Activated T-cell treated with anti-CD3 and anti-CD28 coated beads, Interleukin-2, amount 50 U/mL, for 4 hours (primary cell): Measurements from ENCODE around the gene TRERF1. TPM values are rescaled to one million over a fixed set of nuclear protein-coding genes. Genes with fewer than 3 reads are reported as not detected.
"Not testable (repeated sequence)": the region's sequence is repeated elsewhere in the genome, so short reads cannot be mapped to it uniquely, and the experiment has no call there.

Source experiments
- ATAC-seq, 2 donors: fragments of 200-7000 bp; cut with Tn5 transposase; one replicate each; pipeline ENCODE4 v1.10.0; 2021
- DNase-seq: peaks from one replicate; pipeline ENCODE4 v3.0.0-alpha.2; 2020
- H3K27me3 Mint-ChIP-seq: one replicate; pipeline ENCODE4 v1.8.0; 2021; ENCODE audit warnings: low read depth, mixed read lengths
- H3K36me3 Mint-ChIP-seq: one replicate; pipeline ENCODE4 v1.8.0; 2022; ENCODE audit warnings: mixed read lengths; ENCODE audit not compliant: insufficient read depth
- H3K4me1 Mint-ChIP-seq: one replicate; pipeline ENCODE4 v1.8.0; 2021; ENCODE audit warnings: low read depth, mixed read lengths
- H3K4me3 Mint-ChIP-seq: one replicate; pipeline ENCODE4 v1.8.0; 2021; ENCODE audit warnings: mild to moderate bottlenecking, moderate library complexity, mixed read lengths
- H3K9me3 Mint-ChIP-seq: one replicate; pipeline ENCODE4 v1.8.0; 2021; ENCODE audit warnings: mixed read lengths
- total RNA-seq, 3 donors: library from RNA; stranded (reverse); gene quantifications; one replicate each; pipeline ENCODE4 v1.2.1, GENCODE V29; 2021

TRERF1 gene
- total RNA-seq, 3 donors from 2014 or later: 8.9 to 9.4 (median 9.0) TPM

GRCh38 chr6:42229506-42230119, 222.1 kb downstream of the TRERF1 start:
- Mint-ChIP-seq H3K9me3 (no peaks in the 10 kb centered on the region), H3K4me1 (peaks cover 8% of the 10 kb centered on the region), H3K4me3 (no peak overlapping the region), H3K27me3 (no peaks in the 10 kb centered on the region), H3K36me3 (peaks cover 12% of the 10 kb centered on the region)
- ATAC-seq (no peak), DNase-seq (no peak)

- H3K36me3 Mint-ChIP-seq: peaks cover 9% of the 10 kb centered on the region
- H3K9me3 Mint-ChIP-seq: no peaks in the 10 kb centered on the region
- no peak for DNase-seq
- peaks cover 15% of the 10 kb centered on the region for H3K4me1 Mint-ChIP-seq
- ATAC-seq: no peak
- H3K4me3 Mint-ChIP-seq: no peak overlapping the region
- H3K27me3 Mint-ChIP-seq: no peaks in the 10 kb centered on the region
Observed at GRCh38 chr6:42228305-42228704, 223.4 kb downstream of the TRERF1 start.

GRCh38 chr6:42227173-42227850, 224.4 kb downstream of the TRERF1 start:
- H3K27me3 Mint-ChIP-seq: no peaks in the 10 kb centered on the region
- H3K36me3 Mint-ChIP-seq: peaks cover 6% of the 10 kb centered on the region
- no peak for DNase-seq
- H3K4me1 Mint-ChIP-seq: peaks cover 15% of the 10 kb centered on the region
- no peaks in the 10 kb centered on the region for H3K9me3 Mint-ChIP-seq
- H3K4me3 Mint-ChIP-seq: no peak overlapping the region
- no peak for ATAC-seq

DNA sequence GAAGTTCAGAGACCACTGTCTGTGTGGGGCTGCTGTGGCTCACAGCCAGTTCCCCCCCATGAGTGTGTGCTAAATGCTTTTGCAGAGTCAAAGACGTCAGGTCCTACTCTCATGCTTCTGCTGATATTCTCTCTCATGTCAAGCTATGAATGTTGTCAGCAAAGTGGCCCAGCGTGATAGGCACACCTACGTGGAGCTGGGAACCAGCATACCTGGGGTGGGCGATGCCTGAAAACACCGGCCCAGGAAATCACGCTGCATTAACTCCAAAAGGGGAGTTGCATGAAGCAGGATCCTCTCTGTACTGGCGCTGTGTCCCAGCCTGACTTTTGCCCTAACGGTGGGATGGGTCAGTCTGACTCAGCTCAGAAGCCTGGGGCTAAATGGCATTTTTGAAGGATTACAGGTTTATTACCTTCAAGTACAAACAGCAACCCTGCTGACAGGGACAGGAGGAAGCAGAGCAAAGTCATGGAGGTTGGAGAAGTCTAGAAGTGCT, 225.0 kb downstream of the TRERF1 start:
- no peaks in the 10 kb centered on the region for H3K27me3 Mint-ChIP-seq
- no peaks in the 10 kb centered on the region for H3K9me3 Mint-ChIP-seq
- ATAC-seq (no peak), DNase-seq (no peak)
- H3K4me1 Mint-ChIP-seq: peaks cover 15% of the 10 kb centered on the region
- peaks cover 6% of the 10 kb centered on the region for H3K36me3 Mint-ChIP-seq
- no peak overlapping the region for H3K4me3 Mint-ChIP-seq

- H3K27me3 Mint-ChIP-seq: no peaks in the 10 kb centered on the region
- peaks cover 15% of the 10 kb centered on the region for H3K4me1 Mint-ChIP-seq
- ATAC-seq (no peak), DNase-seq (no peak)
- peaks cover 6% of the 10 kb centered on the region for H3K36me3 Mint-ChIP-seq
- H3K9me3 Mint-ChIP-seq: no peaks in the 10 kb centered on the region
- H3K4me3 Mint-ChIP-seq: no peak overlapping the region
Observed at GRCh38 chr6:42226161-42226611, 225.5 kb downstream of the TRERF1 start.

GRCh38 chr6:42225419-42225818, 226.3 kb downstream of the TRERF1 start:
- H3K36me3 Mint-ChIP-seq: peaks cover 6% of the 10 kb centered on the region
- no peaks in the 10 kb centered on the region for H3K27me3 Mint-ChIP-seq
- H3K4me1 Mint-ChIP-seq: peaks cover 15% of the 10 kb centered on the region
- no peak overlapping the region for H3K4me3 Mint-ChIP-seq
- ATAC-seq: no peak
- DNase-seq: no peak
- no peaks in the 10 kb centered on the region for H3K9me3 Mint-ChIP-seq

DNA sequence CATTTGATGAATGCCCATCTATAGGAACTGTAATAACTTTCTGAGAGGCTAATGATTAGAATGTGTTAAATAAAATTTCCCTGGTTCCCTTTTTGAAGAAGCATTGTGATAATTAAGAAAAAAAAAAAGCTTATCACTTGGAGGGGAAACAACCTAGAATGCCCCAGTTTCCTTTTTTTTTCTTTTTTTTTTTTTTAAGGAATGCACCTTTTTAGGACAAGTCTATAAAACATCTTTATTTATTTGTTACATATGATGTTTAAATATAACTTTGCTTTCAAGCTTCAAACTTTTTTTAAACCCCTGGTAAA, 226.7 kb downstream of the TRERF1 start:
- Mint-ChIP-seq H3K4me1 (peaks cover 15% of the 10 kb centered on the region), H3K4me3 (no peak overlapping the region), H3K27me3 (no peaks in the 10 kb centered on the region), H3K36me3 (peaks cover 3% of the 10 kb centered on the region), H3K9me3 (no peaks in the 10 kb centered on the region)
- DNase-seq: no peak
- no peak for ATAC-seq

DNA sequence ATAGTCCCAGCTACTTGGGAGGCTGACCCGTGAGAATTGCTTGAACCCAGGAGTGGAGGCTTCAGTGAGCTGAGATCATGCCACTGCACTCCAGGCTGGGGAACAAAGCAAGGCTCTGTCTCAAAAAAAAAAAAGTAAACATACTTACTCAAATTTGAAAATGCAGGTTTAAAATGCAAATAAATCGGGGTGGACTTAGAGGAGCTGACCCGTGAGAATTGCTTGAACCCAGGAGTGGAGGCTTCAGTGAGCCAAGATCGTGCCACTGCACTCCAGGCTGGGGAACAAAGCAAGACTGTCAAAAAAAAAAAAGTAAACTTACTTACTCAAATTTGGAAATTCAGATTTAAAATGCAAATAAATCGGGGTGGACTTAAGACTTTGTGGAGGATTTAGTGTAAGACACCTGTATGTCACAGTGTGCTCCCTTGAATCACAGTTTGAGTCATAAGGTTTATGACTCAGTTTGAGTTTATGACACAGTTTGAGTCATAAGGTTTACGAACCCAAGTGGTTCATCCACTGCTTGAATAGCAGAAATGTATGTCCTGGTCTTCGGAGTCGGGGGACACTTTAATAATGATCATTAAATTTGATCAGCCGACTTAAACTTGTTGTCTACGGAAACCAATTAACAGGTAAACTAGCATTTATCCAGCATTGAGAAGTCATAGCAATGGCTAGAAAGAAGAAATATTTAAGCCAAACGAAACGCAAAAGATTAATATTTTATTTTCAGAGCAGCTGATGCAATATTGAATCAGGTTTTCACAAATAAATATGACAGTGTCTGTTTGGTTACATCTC, 227.3 kb downstream of the TRERF1 start:
- H3K4me3 Mint-ChIP-seq: peak overlapping the region; percentile 47
- DNase-seq (no peak), ATAC-seq (peak; percentile 100)
- H3K4me1 Mint-ChIP-seq: peaks cover 15% of the 10 kb centered on the region
- H3K27me3 Mint-ChIP-seq: no peaks in the 10 kb centered on the region
- H3K36me3 Mint-ChIP-seq: peaks cover 3% of the 10 kb centered on the region
- H3K9me3 Mint-ChIP-seq: no peaks in the 10 kb centered on the region

- H3K27me3 Mint-ChIP-seq: no peaks in the 10 kb centered on the region
- ATAC-seq: no peak
- H3K9me3 Mint-ChIP-seq: no peaks in the 10 kb centered on the region
- peaks cover 3% of the 10 kb centered on the region for H3K36me3 Mint-ChIP-seq
- peaks cover 18% of the 10 kb centered on the region for H3K4me1 Mint-ChIP-seq
- no peak overlapping the region for H3K4me3 Mint-ChIP-seq
- DNase-seq: no peak
Observed at GRCh38 chr6:42222448-42222847, 229.3 kb downstream of the TRERF1 start.

DNA sequence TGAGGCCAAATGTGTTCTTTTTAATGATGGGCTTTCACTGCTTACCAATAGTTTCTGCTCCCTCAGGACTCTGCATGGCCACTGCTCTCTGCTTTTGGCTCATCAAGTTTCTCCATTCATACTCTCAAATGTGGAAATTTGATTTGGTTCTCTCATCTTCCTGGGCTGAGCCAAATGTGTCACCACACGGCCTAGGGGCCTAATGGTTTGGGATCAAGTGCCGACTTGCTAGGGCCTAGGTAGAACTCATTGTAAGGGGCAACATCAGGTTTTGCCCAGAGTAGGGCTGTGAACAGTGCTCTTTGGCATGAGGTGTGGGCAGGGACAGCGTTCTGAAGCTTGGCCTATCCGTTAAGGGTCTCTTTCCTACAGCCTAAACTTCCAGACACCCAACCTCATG, 230.2 kb downstream of the TRERF1 start:
- Mint-ChIP-seq H3K4me1 (peaks cover 23% of the 10 kb centered on the region), H3K27me3 (no peaks in the 10 kb centered on the region)

GRCh38 chr6:42220807-42221206, 230.9 kb downstream of the TRERF1 start:
- Mint-ChIP-seq H3K4me3 (no peak overlapping the region), H3K4me1 (peaks cover 27% of the 10 kb centered on the region), H3K36me3 (peaks cover 3% of the 10 kb centered on the region), H3K9me3 (no peaks in the 10 kb centered on the region), H3K27me3 (no peaks in the 10 kb centered on the region)
- ATAC-seq (no peak), DNase-seq (no peak)

More for the DNA sequence above, 230.2 kb downstream of the TRERF1 start:
- no peak overlapping the region for H3K4me3 Mint-ChIP-seq
- H3K36me3 Mint-ChIP-seq: peaks cover 3% of the 10 kb centered on the region
- H3K9me3 Mint-ChIP-seq: no peaks in the 10 kb centered on the region
- DNase-seq (no peak), ATAC-seq (no peak)

DNA sequence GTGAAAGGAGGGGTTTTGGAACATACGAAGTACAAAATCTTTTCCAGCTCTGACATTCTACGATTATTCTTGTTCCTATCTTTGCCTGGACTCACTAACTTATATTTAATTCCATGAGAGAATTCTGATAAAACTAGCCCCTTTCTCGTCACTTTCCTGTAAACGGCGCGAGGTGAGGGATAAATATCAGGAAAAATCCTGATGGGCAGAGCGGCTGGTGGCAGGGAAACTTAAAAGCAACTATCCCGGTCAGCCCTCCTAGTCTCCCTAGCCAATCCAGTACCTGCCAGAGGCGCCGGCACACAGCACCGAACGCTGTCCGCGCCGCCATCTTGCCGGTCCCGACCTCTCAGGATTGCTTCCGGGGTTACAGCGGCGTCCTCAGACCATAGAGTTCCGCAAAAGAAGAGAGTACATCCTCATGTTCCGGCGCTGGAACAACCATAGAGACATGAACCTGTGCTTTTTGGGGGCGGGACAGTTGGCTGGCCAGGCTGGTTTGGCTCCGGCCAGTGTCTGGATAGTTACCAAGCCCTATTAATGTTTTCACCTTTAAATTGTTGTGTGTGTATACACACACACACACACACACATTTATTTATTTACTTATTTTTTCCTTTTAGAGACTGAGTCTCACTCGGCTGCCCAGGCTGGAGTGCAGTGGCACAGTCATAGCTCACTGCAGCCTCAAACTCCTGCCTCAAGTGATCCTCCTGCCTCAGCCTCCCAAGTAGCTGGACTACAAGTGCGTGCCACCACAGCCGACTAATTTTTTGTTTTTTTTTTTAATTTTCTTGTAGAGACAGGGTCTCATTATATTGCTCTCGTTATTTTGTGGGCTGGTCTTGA, 234.0 kb downstream of the TRERF1 start, which contains the start of gene MRPS10:
MRPS10 (minus strand) TSS at position 343 of the 849 bp plus-strand sequence; CDS start at position 331, 12 bp downstream.
- no peaks in the 10 kb centered on the region for H3K27me3 Mint-ChIP-seq

GRCh38 chr6:42217157-42217518, 234.6 kb downstream of the TRERF1 start:
- DNase-seq: no peak
- Mint-ChIP-seq H3K4me3 (peak overlapping the region; percentile 97), H3K36me3 (peaks cover 14% of the 10 kb centered on the region), H3K9me3 (no peaks in the 10 kb centered on the region), H3K27me3 (no peaks in the 10 kb centered on the region), H3K4me1 (peaks cover 22% of the 10 kb centered on the region)
- ATAC-seq: no peak

More for the DNA sequence above, 234.0 kb downstream of the TRERF1 start, which contains the start of gene MRPS10:
- Mint-ChIP-seq H3K36me3 (peaks cover 12% of the 10 kb centered on the region), H3K4me1 (peaks cover 22% of the 10 kb centered on the region), H3K4me3 (peak within 1 kb of the TSS; percentile 97), H3K9me3 (no peaks in the 10 kb centered on the region)
- ATAC-seq (peak; percentile 100), DNase-seq (peak; percentile 85)

- Mint-ChIP-seq H3K4me3 (peak overlapping the region; percentile 97), H3K4me1 (peaks cover 22% of the 10 kb centered on the region), H3K36me3 (peaks cover 14% of the 10 kb centered on the region)
- not testable (repeated sequence) for H3K9me3 Mint-ChIP-seq, ATAC-seq, H3K27me3 Mint-ChIP-seq, DNase-seq
Observed at GRCh38 chr6:42216495-42216894, 235.2 kb downstream of the TRERF1 start.
